Gastroesophageal sphincter (tissue), 2 donors: ENCODE measurements around the gene B4GALNT1.

ENCODE experiments used
- POLR2A ChIP-seq, 2 donors: fragments of 450-650 bp; IDR thresholded peaks; one replicate each; pipeline ENCODE4 v1.6.1; 2017; ENCODE audit warnings: antibody characterized with exemption in 2 of 2, mild to moderate bottlenecking in 2 of 2, moderate library complexity in 1 of 2
- POLR2AphosphoS5 ChIP-seq: sonication (generic); formaldehyde crosslinking; IDR thresholded peaks from one replicate; pipeline ENCODE4 v1.6.1; 2017; ENCODE audit warnings: antibody characterized with exemption

- no peak for TF ChIP-seq POLR2AphosphoS5
- TF ChIP-seq POLR2A (IDR thresholded peaks at IDR 0.05): no peak
These were observed 8.9 kb upstream of the B4GALNT1 start for GRCh38 chr12:57641699-57642442.
